K562 (cell line): ENCODE measurements around the gene ZDHHC11B. TPM values are rescaled to one million over a fixed set of nuclear protein-coding genes. Genes with fewer than 3 reads are reported as not detected.

Source experiments
- ATAC-seq: fragments of 200-7000 bp; cut with Tn5 transposase; 3 replicates; pipeline ENCODE4 v1.9.1; 2020; ENCODE audit warnings: moderate library complexity
- BruUV-seq: library from RNA; stranded (reverse); fragments of 400-500 nt; replicated peaks from 2 replicates; lab custom pipeline; 2021; lab: Mats Ljungman, UMichigan
- CTCF ChIA-PET: fragments of 300-600 bp; formaldehyde crosslinking; extraction: SDS; loops from one replicate; lab custom pipeline; 2021; ENCODE audit warnings: low intra/inter-chr PET ratio; lab: Yijun Ruan, JAX
- POLR2A ChIA-PET: fragments of 300-600, 350-650 bp; sonication (Branson Sonifier 250); formaldehyde crosslinking; extraction: SDS; loops from one replicate; lab custom pipeline; 2021; ENCODE audit warnings: antibody characterized with exemption, inconsistent platforms; lab: Yijun Ruan, JAX
- DNase-seq, 4 experiments: peaks; one replicate each; pipeline versions ENCODE4 v3.0.0 to v3.0.0-alpha.2; 2011 to 2018; ENCODE audit warnings: low spot score in 3 of 4, mixed read lengths in 3 of 4; ENCODE audit errors: extremely low read depth in 1 of 4
- FAIRE-seq: peaks from 2 replicates; lab custom pipeline; 2011; peaks lifted over from hg19 to GRCh38; lab: Jason Lieb, UNC
- H2AFZ ChIP-seq: 2 replicates; pipeline ENCODE4 v1.6.0; 2011; ENCODE audit warnings: low read depth, low read length, control low read depth, inconsistent platforms
- H3K27ac ChIP-seq: fragments of 200-600 bp; 3 replicates; pipeline ENCODE4 v1.8.0; 2011; ENCODE audit warnings: low read depth, mild to moderate bottlenecking, control low read depth, inconsistent platforms, low read length, moderate library complexity, mixed read lengths; ENCODE audit errors: extremely low read depth
- H3K27me3 ChIP-seq, 2 experiments: fragments of 300-600 bp in 1 of 2; 2 replicates in 1 of 2; 3 replicates in 1 of 2; pipeline versions ENCODE4 v1.6.0 to v1.8.0; 2011; ENCODE audit warnings: inconsistent platforms in 2 of 2, low read length in 2 of 2, mild to moderate bottlenecking in 1 of 2, mixed read lengths in 1 of 2, moderate library complexity in 1 of 2; ENCODE audit not compliant: control insufficient read depth in 2 of 2, insufficient read depth in 2 of 2
- H3K36me3 ChIP-seq: fragments of 300-600 bp; 3 replicates; pipeline ENCODE4 v1.8.0; 2011; ENCODE audit warnings: mild to moderate bottlenecking, low read length, inconsistent platforms; ENCODE audit not compliant: control insufficient read depth, insufficient read depth
- H3K4me1 ChIP-seq, 2 experiments: fragments of 200-600 bp in 1 of 2; replicated peaks in 1 of 2; 2 replicates in 1 of 2; 3 replicates in 1 of 2; pipeline versions ENCODE4 v1.5.1 to v1.8.0; 2011; ENCODE audit warnings: inconsistent platforms in 2 of 2, low read length in 2 of 2, mild to moderate bottlenecking in 1 of 2, mixed read lengths in 1 of 2, moderate library complexity in 1 of 2; ENCODE audit not compliant: control insufficient read depth in 2 of 2, insufficient read depth in 2 of 2
- H3K4me2 ChIP-seq: 2 replicates; pipeline ENCODE4 v1.6.1; 2011; ENCODE audit warnings: low read length, control low read depth, inconsistent platforms, mixed read lengths; ENCODE audit not compliant: insufficient read depth
- H3K4me3 ChIP-seq: fragments of 200-600 bp; sonication (generic), shearing (Covaris generic); 2 replicates; pipeline ENCODE4 v1.5.1; 2016; ENCODE audit warnings: control low read depth, inconsistent platforms
- H3K79me2 ChIP-seq: fragments of 200-600 bp; 3 replicates; pipeline ENCODE4 v1.8.0; 2011; ENCODE audit warnings: low read length, inconsistent platforms; ENCODE audit not compliant: control insufficient read depth, insufficient read depth
- H3K9ac ChIP-seq, 2 experiments: 2 replicates each; pipeline versions ENCODE4 v1.6.0 to v1.6.1; 2011; ENCODE audit warnings: low read depth in 2 of 2, low read length in 2 of 2, control low read depth in 1 of 2, inconsistent platforms in 1 of 2, mild to moderate bottlenecking in 1 of 2, mixed read lengths in 1 of 2; ENCODE audit not compliant: insufficient read depth in 1 of 2
- H3K9me1 ChIP-seq: one replicate; pipeline ENCODE4 v1.6.0; 2011; ENCODE audit warnings: inconsistent platforms, mild to moderate bottlenecking, low read length, moderate library complexity; ENCODE audit not compliant: control insufficient read depth, insufficient read depth
- H3K9me3 ChIP-seq: replicated peaks from 2 replicates; pipeline ENCODE4 v1.5.1; 2011; ENCODE audit warnings: low read depth, low read length, inconsistent platforms; ENCODE audit not compliant: control insufficient read depth, insufficient read depth
- H4K20me1 ChIP-seq: replicated peaks from 2 replicates; pipeline ENCODE4 v1.6.1; 2011; ENCODE audit warnings: low read length, inconsistent platforms, mixed read lengths; ENCODE audit not compliant: control insufficient read depth, insufficient read depth
- HDAC6 ChIP-seq: IDR thresholded peaks from 2 replicates; pipeline ENCODE4 v1.6.1; 2012; ENCODE audit warnings: low read depth, mild to moderate bottlenecking, control low read depth, inconsistent platforms, low read length, moderate library complexity
- HOXB6 ChIP-seq: fragments of 250-450 bp; sonication (Bioruptor Pico); IDR thresholded peaks from 2 replicates; pipeline ENCODE4 v1.5.1; 2022; ENCODE audit warnings: mild to moderate bottlenecking, borderline replicate concordance
- MTA3 ChIP-seq: fragments of 450-650 bp; formaldehyde crosslinking; IDR thresholded peaks from 2 replicates; pipeline ENCODE4 v1.6.1; 2017; ENCODE audit warnings: mild to moderate bottlenecking, borderline replicate concordance
- SMARCA4 ChIP-seq: fragments of 450-650 bp; IDR thresholded peaks from 2 replicates; pipeline ENCODE4 v1.6.1; 2016
- TFAM ChIP-seq: fragments of 250-450 bp; sonication (Bioruptor Pico); conservative IDR thresholded peaks from 2 replicates; pipeline ENCODE4 v1.5.0; 2021; ENCODE audit warnings: mild to moderate bottlenecking, moderate library complexity
- ZFP36 ChIP-seq: fragments of 150-350 bp; IDR thresholded peaks from 2 replicates; pipeline ENCODE4 v1.6.1; 2018; ENCODE audit warnings: low read length, low read depth; ENCODE audit not compliant: partially characterized antibody
- ZNF384 ChIP-seq: IDR thresholded peaks from 2 replicates; pipeline ENCODE4 v1.6.1; 2012; ENCODE audit warnings: low read depth, low read length, improper control_type of control experiment
- ZNF408 ChIP-seq: fragments of 250-450 bp; sonication (Bioruptor Pico); IDR thresholded peaks from 2 replicates; pipeline ENCODE4 v1.4.0; 2020; ENCODE audit warnings: low read depth, mild to moderate bottlenecking, moderate library complexity
- WGBS: fragments of 100-300 bp; shearing (Covaris generic); methylation state at CpG from one replicate; pipeline ENCODE4 v1.1.6; 2016; ENCODE audit warnings: low coverage, mixed read lengths; ENCODE audit not compliant: insufficient coverage; ENCODE audit errors: missing lambda C conversion rate; 5-methylcytosine and 5-hydroxymethylcytosine counted together
- in situ Hi-C: fragments of 300-500 bp; cut with MboI; formaldehyde crosslinking; loops from 4 replicates; pipeline ENCODE4 v1.15.0; 2018; ENCODE audit warnings: inconsistent platforms, mixed read lengths
- intact Hi-C: fragments of 100-400 bp; cut with micrococcal nuclease; formaldehyde crosslinking; loops from 2 replicates; pipeline ENCODE4 v1.14.2; 2022
- polyA plus RNA-seq, 8 experiments: library from polyadenylated mRNA; depleted of rRNA in 4 of 8; stranded (reverse) in 5 of 8; unstranded in 3 of 8; fragments of >200 nt; fragmentation: Nextera tagmentation in 2 of 8; fragmentation: Illumina TruSeq in 1 of 8; extraction: Ambion mirVana in 2 of 8; extraction: Trizol in 1 of 8; gene quantifications; 2 replicates each; pipeline versions ENCODE4 v1.2.1 to v1.2.3, GENCODE V29; 2011 to 2014; ENCODE audit warnings: inconsistent platforms in 1 of 8, missing spikeins in 1 of 8
- total RNA-seq, 7 experiments: library from RNA; depleted of rRNA in 6 of 7; stranded (reverse); fragments of >200 nt in 6 of 7; fragmentation: Illumina TruSeq in 2 of 7; extraction: Trizol in 2 of 7; gene quantifications; 2 replicates each; pipeline versions ENCODE4 v1.2.1 to v1.2.3, GENCODE V29; 2011 to 2021; ENCODE audit warnings: low replicate concordance in 1 of 7
- TF ChIP-seq, protein P1 (sequence below): sonication (generic); formaldehyde crosslinking; IDR thresholded peaks from 2 replicates; pipeline ENCODE4 v1.8.1; 2022; ENCODE audit warnings: missing genetic modification reagents

The ZDHHC11B gene
- total and polyA plus RNA-seq, 9 of the 15 experiments (the other 6 are each of a cell fraction or from before 2014, with no cell fraction given): 0.03 to 0.23 (median 0.15) TPM; not detected in 3

DNA sequence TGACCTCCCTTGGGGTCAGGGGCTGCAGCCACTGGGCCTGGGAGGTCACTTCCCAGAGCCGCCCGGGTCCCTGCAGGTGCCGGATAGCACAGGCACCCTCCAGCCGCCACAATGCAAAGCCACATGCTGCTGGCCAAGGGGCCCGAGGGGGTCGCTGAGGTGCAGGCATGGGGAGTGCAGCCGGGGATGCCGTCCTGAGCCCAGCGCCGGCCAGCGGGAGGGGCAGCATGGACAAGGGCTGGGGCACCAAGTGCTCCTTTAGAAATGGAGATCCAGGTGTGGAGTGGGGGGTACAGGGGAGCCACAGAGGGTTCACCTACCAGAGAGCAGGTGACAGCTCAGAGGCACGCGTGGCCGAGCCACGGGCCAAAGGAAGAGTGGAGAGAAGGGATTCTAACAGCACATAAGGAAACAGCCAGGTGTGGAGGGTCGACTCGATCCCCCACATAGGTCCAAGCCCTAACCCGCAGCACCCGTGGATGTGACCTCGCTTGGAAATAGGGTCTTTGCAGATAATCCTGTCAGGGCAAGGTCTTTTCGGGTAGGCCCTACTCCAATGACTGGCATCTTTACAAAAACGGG is 24.7 kb downstream of the ZDHHC11B start:
- no peak for TF ChIP-seq ZNF384
- TF ChIP-seq TFAM: no peak
- no peak for TF ChIP-seq MTA3
- TF ChIP-seq, protein P1, sequence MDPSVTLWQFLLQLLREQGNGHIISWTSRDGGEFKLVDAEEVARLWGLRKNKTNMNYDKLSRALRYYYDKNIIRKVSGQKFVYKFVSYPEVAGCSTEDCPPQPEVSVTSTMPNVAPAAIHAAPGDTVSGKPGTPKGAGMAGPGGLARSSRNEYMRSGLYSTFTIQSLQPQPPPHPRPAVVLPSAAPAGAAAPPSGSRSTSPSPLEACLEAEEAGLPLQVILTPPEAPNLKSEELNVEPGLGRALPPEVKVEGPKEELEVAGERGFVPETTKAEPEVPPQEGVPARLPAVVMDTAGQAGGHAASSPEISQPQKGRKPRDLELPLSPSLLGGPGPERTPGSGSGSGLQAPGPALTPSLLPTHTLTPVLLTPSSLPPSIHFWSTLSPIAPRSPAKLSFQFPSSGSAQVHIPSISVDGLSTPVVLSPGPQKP: no peak
- TF ChIP-seq HOXB6 (CRISPR knock-in tag): no peak
- no peak for TF ChIP-seq HDAC6
- TF ChIP-seq ZNF408 (CRISPR knock-in tag): no peak
- TF ChIP-seq ZFP36: no peak
- no peak for TF ChIP-seq SMARCA4
- TF ChIP-seq, all 486 proteins: peak for 0
- peaks cover 3% of the 10 kb centered on the region for H3K9me1 ChIP-seq
- ChIA-PET POLR2A (no interaction called here), CTCF (no interaction called here)
- no TSS peak for BruUV-seq
- peaks cover 36 to 72% of the 10 kb centered on the region in 2 experiments; a peak in 4 of 5 replicates for H3K27me3 ChIP-seq
- H3K4me2 ChIP-seq: no peak overlapping the region
- H4K20me1 ChIP-seq: peaks cover 18% of the 10 kb centered on the region
- FAIRE-seq: no peak
- DNase-seq: peak in 2 of 4 experiments; percentile 6 to 9
- no peaks in the 10 kb centered on the region for H3K79me2 ChIP-seq
- 4% methylated on average over 22 of the region's 22 CpGs for WGBS
- no peaks in the 10 kb centered on the region for H3K9me3 ChIP-seq
- no peak for ATAC-seq
- H3K9ac ChIP-seq: no peak overlapping the region
- H2AFZ ChIP-seq: no peak overlapping the region
- peaks cover 0 to 39% of the 10 kb centered on the region in 2 experiments; a peak in 2 of 5 replicates for H3K4me1 ChIP-seq
- H3K27ac ChIP-seq: no peak overlapping the region
- H3K4me3 ChIP-seq: no peak overlapping the region
- H3K36me3 ChIP-seq: no peaks in the 10 kb centered on the region
- intact Hi-C loops: no loop called here
- in situ Hi-C loops: loop anchor here (10.0 kb wide), 1 partner anchor 85 kb away; no protein-coding TSS in a partner anchor
